DND-41 (cell line): ENCODE measurements around the gene TLR6.

Source experiments
- ATAC-seq: fragments of 200-7000 bp; cut with Tn5 transposase; 3 replicates; pipeline ENCODE4 v1.9.1; 2021; ENCODE audit warnings: low read depth; ENCODE audit not compliant: insufficient read depth
- DNase-seq: peaks from one replicate; pipeline ENCODE4 v3.0.0-alpha.2; 2020
- H2AFZ ChIP-seq: 2 replicates; pipeline ENCODE4 v1.6.0; 2012; ENCODE audit warnings: low read depth, low read length
- H3K27ac ChIP-seq: 2 replicates; pipeline ENCODE4 v1.5.1; 2012; ENCODE audit warnings: low read length, inconsistent platforms
- H3K27me3 ChIP-seq: fragments of 200-600 bp; sonication (generic); 2 replicates; pipeline ENCODE4 v1.6.0; 2012; ENCODE audit warnings: low read length, mild to moderate bottlenecking, inconsistent platforms; ENCODE audit not compliant: insufficient read depth, poor library complexity
- H3K36me3 ChIP-seq: 2 replicates; pipeline ENCODE4 v1.5.1; 2012; ENCODE audit warnings: low read length, inconsistent platforms; ENCODE audit not compliant: insufficient read depth
- H3K4me1 ChIP-seq: 2 replicates; pipeline ENCODE4 v1.5.1; 2012; ENCODE audit warnings: mild to moderate bottlenecking, low read length; ENCODE audit not compliant: insufficient read depth
- H3K4me2 ChIP-seq: 2 replicates; pipeline ENCODE4 v1.6.0; 2012; ENCODE audit warnings: mild to moderate bottlenecking, moderate library complexity, low read length, inconsistent platforms; ENCODE audit not compliant: insufficient read depth
- H3K4me3 ChIP-seq, 2 experiments: fragments of 200-600 bp in 1 of 2; shearing (Covaris generic) in 1 of 2; 2 replicates each; pipeline ENCODE4 v1.5.1; 2012 to 2016; ENCODE audit warnings: inconsistent platforms in 2 of 2, low read length in 2 of 2, mild to moderate bottlenecking in 2 of 2, low read depth in 1 of 2, moderate library complexity in 1 of 2
- H3K79me2 ChIP-seq: 2 replicates; pipeline ENCODE4 v1.6.0; 2012; ENCODE audit warnings: low read length, inconsistent platforms; ENCODE audit not compliant: insufficient read depth
- H3K9ac ChIP-seq: 2 replicates; pipeline ENCODE4 v1.6.0; 2012; ENCODE audit warnings: low read depth, mild to moderate bottlenecking, inconsistent platforms, low read length, moderate library complexity
- H3K9me3 ChIP-seq: 2 replicates; pipeline ENCODE4 v1.5.1; 2012; ENCODE audit warnings: low read length, moderate library complexity, mild to moderate bottlenecking, inconsistent platforms; ENCODE audit not compliant: insufficient read depth, severe bottlenecking
- H4K20me1 ChIP-seq: 2 replicates; pipeline ENCODE4 v1.6.0; 2012; ENCODE audit warnings: low read length; ENCODE audit not compliant: insufficient read depth
- CTCF ChIP-seq: IDR thresholded peaks from 2 replicates; pipeline ENCODE4 v1.5.1; 2012; ENCODE audit warnings: borderline replicate concordance, low read length, moderate library complexity, mild to moderate bottlenecking; ENCODE audit not compliant: poor library complexity, severe bottlenecking; ENCODE audit errors: extremely low read depth
- EZH2 ChIP-seq: IDR thresholded peaks from 3 replicates; pipeline ENCODE4 v1.6.1; 2012; ENCODE audit warnings: borderline replicate concordance, low read depth, mild to moderate bottlenecking, moderate library complexity, low read length, inconsistent platforms; ENCODE audit not compliant: severe bottlenecking

The TLR6 gene

GRCh38 chr4:38800961-38801450 is 55.6 kb downstream of the TLR6 start:
- TF ChIP-seq EZH2 (no peak), CTCF (no peak)
- no peak overlapping the region for H3K9ac ChIP-seq
- no peak overlapping the region for H2AFZ ChIP-seq
- H3K9me3 ChIP-seq, result peaks cover 13% of the 10 kb centered on the region
- no peak for DNase-seq
- H3K79me2 ChIP-seq, result no peaks in the 10 kb centered on the region
- H3K27ac ChIP-seq, result no peak overlapping the region
- no peaks in the 10 kb centered on the region for H4K20me1 ChIP-seq
- H3K4me3 ChIP-seq, result no peak overlapping the region
- no peak for ATAC-seq
- no peaks in the 10 kb centered on the region for H3K27me3 ChIP-seq
- no peaks in the 10 kb centered on the region for H3K36me3 ChIP-seq
- no peaks in the 10 kb centered on the region for H3K4me1 ChIP-seq
- H3K4me2 ChIP-seq, result no peak overlapping the region

- Histone ChIP-seq H3K4me3 (no peak overlapping the region), H2AFZ (no peak overlapping the region), H3K9me3 (peaks cover 13% of the 10 kb centered on the region), H3K4me1 (no peaks in the 10 kb centered on the region), H3K79me2 (no peaks in the 10 kb centered on the region), H3K36me3 (no peaks in the 10 kb centered on the region), H4K20me1 (no peaks in the 10 kb centered on the region), H3K27ac (no peak overlapping the region), H3K9ac (no peak overlapping the region), H3K27me3 (no peaks in the 10 kb centered on the region), H3K4me2 (no peak overlapping the region)
- no peak for ATAC-seq
- no peak for DNase-seq
- TF ChIP-seq EZH2 (no peak), CTCF (no peak)
Observed at GRCh38 chr4:38800366-38800765, 56.3 kb downstream of the TLR6 start.

- no peak overlapping the region for H3K4me2 ChIP-seq
- no peak for TF ChIP-seq CTCF
- no peak for TF ChIP-seq EZH2
Observed at GRCh38 chr4:38795087-38795486, 61.5 kb downstream of the TLR6 start.

GRCh38 chr4:38794051-38794450 is 62.6 kb downstream of the TLR6 start:
- H3K4me2 ChIP-seq, result no peak overlapping the region
- no peaks in the 10 kb centered on the region for H3K4me1 ChIP-seq

More at GRCh38 chr4:38795087-38795486, 61.5 kb downstream of the TLR6 start:
- no peaks in the 10 kb centered on the region for H3K9me3 ChIP-seq
- H3K9ac ChIP-seq, result no peak overlapping the region
- H3K4me1 ChIP-seq, result no peaks in the 10 kb centered on the region
- ATAC-seq, result no peak
- DNase-seq, result no peak
- no peaks in the 10 kb centered on the region for H4K20me1 ChIP-seq
- no peak overlapping the region for H3K27ac ChIP-seq
- no peaks in the 10 kb centered on the region for H3K27me3 ChIP-seq
- no peaks in the 10 kb centered on the region for H3K79me2 ChIP-seq
- H2AFZ ChIP-seq, result no peak overlapping the region
- H3K4me3 ChIP-seq, result no peak overlapping the region
- H3K36me3 ChIP-seq, result no peaks in the 10 kb centered on the region

More at GRCh38 chr4:38794051-38794450, 62.6 kb downstream of the TLR6 start:
- Histone ChIP-seq H3K79me2 (no peaks in the 10 kb centered on the region), H3K9ac (no peak overlapping the region), H3K9me3 (no peaks in the 10 kb centered on the region), H4K20me1 (no peaks in the 10 kb centered on the region), H3K36me3 (no peaks in the 10 kb centered on the region), H3K4me3 (no peak overlapping the region), H3K27me3 (no peaks in the 10 kb centered on the region), H3K27ac (no peak overlapping the region), H2AFZ (no peak overlapping the region)
- DNase-seq (no peak), ATAC-seq (no peak)
- TF ChIP-seq EZH2 (no peak), CTCF (no peak)
